D721Med (cell line): ENCODE measurements around the gene PPP1R12C.
"Not testable (repeated sequence)": the region's sequence is repeated elsewhere in the genome, so short reads cannot be mapped to it uniquely, and the experiment has no call there.

ENCODE experiments used
- DNase-seq: peaks from one replicate; pipeline ENCODE4 v3.0.0; 2011; ENCODE audit warnings: low spot score; ENCODE audit not compliant: insufficient read length
- FAIRE-seq: peaks from 2 replicates; lab custom pipeline; 2011; peaks lifted over from hg19 to GRCh38; lab: Jason Lieb, UNC
- TF ChIP-seq, protein P1 (sequence below): IDR thresholded peaks from 2 replicates; pipeline ENCODE4 v1.5.1; 2012; ENCODE audit warnings: mild to moderate bottlenecking, control low read depth; ENCODE audit not compliant: insufficient read depth; ENCODE audit errors: missing control alignments

The PPP1R12C gene

DNA sequence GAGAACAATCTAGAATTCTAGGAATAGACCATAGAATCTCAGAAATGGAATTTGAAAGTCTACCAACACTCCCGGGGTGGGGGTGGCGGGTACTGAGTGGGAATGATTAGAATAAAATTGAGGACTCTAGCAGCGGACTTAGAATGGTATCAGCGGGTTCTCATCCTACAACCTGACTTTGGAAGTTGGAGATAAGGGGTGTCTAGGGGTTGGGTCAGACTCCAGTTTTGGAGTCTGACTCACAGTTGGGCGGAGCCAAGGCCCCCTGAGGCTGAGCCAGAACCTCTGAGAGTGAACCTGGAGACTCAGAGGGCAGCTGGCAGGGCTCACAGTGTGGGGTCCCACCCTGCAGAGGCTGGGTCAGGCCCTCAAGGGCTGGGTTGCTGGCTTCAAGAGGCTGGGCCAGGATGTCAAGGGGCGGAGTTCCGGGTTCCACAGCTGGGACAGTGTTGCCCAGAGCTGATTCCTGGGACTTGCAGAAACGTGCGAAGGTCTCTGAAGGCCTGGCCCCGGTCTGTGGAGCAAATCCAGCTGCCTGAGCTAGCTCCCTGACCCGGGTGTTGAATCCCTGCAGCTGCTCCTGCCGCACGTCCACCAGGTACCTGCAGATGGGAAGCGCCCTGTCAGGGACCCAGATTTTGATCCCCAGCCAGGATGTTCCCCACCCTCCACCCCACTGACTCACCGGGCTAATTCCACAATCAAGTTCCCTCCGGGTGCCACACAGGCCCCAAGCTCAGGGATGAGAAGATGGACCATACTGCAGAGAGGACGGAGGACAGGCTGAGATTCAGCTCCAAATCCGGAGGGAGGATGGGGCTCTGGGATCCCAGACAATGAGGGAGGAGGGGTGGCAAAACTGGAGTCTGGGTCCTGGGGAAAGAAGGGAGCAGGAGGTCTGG, 41.7 kb upstream of the PPP1R12C start:
- TF ChIP-seq, protein P1, sequence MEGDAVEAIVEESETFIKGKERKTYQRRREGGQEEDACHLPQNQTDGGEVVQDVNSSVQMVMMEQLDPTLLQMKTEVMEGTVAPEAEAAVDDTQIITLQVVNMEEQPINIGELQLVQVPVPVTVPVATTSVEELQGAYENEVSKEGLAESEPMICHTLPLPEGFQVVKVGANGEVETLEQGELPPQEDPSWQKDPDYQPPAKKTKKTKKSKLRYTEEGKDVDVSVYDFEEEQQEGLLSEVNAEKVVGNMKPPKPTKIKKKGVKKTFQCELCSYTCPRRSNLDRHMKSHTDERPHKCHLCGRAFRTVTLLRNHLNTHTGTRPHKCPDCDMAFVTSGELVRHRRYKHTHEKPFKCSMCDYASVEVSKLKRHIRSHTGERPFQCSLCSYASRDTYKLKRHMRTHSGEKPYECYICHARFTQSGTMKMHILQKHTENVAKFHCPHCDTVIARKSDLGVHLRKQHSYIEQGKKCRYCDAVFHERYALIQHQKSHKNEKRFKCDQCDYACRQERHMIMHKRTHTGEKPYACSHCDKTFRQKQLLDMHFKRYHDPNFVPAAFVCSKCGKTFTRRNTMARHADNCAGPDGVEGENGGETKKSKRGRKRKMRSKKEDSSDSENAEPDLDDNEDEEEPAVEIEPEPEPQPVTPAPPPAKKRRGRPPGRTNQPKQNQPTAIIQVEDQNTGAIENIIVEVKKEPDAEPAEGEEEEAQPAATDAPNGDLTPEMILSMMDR = no peak
- FAIRE-seq (no peak), DNase-seq (no peak)

DNA sequence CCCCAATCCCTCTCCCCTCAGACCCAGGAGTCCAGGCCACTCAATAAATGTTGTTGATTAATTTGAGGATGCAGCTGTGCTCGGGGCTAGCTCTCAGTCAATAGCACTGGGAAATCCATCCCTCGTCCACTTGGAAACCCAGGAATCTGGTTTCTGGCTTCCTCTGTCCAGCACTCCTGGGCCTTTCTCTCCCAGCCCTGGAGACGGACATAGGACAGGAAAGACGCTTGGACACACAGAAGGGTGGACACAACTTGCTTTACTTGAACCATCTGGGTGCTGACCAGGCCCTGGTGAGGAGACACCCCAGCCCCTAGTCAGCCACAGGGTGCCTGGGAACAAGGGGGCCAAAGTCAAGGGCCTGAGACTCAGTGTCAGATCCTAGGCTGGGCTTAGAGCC, 41.0 kb upstream of the PPP1R12C start:
- TF ChIP-seq, protein P1 = no peak
- FAIRE-seq = no peak

DNA sequence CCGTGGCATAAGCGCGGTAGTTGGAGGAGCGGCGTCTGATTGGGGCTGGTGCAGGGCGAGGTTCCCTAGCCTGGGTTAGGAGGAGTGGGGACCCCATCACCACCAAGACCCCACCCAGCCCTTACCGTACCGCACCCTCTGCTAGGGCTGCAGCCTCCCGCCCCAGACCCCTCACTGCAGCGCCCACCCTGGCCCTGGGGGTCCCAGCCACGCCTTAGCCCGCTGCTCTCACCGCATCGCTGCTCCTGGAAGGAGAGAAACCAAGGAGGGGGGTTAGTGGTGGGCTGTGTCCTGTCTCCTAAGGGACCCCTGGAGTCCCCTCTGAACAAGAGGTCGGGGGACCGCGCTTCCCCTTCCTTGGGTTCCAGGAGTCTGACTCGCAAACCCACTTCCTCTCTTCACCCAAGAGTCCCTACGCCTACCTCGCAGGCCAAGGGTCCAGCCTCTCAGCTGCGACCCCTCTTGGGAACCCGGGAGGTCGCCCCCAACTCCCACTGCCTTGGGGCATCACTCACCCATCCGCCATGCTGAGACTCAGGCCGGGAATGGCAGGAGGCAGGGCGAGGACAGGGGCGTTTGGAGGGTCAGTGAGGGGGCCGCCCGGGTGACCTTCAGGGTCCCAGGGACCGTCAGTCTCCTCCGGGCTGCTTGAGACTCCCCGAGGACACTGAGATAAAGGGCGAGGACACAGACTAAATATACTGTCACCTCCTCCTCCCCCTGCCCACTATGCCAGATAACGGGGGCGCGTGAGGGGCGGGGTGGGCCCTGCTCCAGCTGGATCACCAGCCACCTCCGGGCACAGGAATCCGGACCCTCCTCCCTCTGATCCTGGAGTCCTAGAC, 39.8 kb upstream of the PPP1R12C start, which contains the start of gene TNNI3:
Gene TNNI3, minus strand, starts transcription at position 669 of the 845 bp plus-strand sequence. Its CDS starts 143 bp downstream, at position 526.
- FAIRE-seq (no peak), DNase-seq (no peak)
- TF ChIP-seq, protein P1 = no peak

More for the DNA sequence above, 41.0 kb upstream of the PPP1R12C start:
- DNase-seq = no peak

DNA sequence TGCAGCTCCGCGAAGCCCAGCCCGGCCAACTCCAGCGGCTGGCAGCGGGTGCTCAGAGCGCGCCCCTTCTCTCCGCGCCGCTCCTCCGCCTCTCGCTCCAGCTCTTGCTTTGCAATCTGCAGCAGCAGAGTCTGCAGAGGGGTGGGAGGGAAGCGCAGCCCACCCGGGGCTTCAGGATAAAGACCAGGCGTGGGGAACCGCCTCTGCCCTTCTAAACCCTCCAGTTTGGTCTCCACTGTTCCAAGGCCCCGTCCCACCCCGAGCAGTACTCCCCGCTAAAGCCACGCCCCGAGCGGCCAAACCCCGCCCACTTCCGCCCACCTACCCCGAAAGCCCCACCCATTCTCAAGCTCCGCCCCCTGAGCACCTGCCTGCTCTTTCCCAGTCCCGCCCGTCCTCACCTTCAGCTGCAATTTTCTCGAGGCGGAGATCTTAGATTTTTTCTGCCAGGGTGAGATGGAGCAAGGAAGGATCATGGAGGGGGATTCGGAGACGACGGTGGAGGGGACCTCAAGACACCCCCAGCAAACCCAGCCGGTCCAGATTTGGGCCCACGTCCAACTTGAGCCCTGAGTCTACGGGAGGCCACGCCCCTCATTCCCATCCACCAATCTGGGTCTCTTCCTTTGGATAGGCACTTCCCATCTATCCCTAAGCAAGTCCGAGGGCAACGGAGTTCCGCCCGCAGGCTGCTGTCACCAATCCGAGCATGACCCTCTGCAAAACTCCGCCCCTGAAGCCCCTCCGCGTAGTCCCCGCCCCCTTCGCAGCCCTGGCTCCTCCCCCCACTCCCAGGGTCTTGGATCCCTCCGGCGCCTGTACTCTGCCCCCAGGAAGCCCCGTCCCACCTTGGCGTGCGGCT, 39.0 kb upstream of the PPP1R12C start:
- no peak for FAIRE-seq
- no peak for DNase-seq

DNA sequence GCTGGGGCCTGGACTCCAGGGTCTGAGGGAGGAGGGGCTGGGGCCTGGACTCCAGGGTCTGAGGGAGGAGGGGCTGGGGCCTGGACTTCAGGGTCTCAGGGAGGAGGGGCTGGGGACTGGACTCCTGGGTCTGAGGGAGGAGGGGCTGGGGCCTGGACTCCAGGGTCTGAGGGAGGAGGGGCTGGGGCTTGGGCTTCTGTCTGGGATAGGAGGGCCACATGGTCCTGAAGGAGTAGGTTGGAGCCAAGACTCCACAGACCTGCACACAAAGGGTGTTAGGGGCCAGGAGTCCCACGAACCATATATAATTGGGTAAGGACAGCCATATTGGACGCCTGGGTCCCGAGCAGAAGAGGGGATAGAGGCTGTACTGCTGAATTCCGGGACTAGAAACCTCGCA, 38.3 kb upstream of the PPP1R12C start:
- not testable (repeated sequence) for DNase-seq, FAIRE-seq

More for the DNA sequence above, 39.0 kb upstream of the PPP1R12C start:
- TF ChIP-seq, protein P1 = no peak

DNA sequence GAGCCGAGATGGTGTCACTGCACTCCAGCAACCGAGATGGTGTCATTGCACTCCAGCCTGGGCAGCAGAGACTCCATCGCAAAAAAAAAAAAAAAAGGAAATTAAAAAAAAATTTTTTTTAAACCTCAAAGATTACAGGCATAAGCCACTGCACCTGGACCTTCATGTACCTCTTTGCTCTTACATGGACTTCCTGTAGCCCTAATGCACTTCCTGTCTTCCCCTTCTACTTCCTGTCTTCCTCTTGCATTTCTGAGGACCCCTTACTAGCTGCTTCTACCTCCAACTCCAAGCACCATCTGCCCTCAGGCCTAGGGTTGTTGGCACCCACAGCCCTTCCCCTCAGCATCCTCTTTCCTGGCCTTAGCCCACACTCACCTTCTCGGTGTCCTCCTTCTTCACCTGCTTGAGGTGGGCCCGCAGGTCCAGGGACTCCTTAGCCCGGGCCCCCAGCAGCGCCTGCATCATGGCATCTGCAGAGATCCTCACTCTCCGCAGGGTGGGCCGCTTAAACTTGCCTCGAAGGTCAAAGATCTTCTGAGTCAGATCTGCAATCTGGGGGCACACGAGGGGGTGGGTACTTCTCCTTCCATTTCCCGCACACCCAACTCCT, 36.3 kb upstream of the PPP1R12C start:
- DNase-seq (no peak), FAIRE-seq (no peak)
- TF ChIP-seq, protein P1 = no peak

DNA sequence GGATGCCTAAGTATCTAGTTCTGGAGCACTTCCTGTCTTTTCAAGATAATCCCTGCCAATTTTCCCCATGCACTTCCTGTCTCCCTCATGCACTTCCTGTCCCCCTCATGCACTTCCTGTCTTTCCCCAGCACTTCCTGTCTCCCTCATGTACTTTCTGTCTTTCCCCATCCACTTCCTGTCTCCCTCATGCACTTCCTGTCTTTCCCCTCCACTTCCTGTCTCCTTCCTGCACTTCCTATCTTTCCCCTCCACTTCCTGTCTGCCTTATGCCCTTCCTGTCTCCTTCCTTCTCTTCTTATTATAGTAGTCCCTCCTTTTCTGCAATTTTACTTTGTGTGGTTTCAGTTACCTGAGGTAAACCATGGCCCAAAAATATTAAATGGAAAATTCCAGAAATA, 34.6 kb upstream of the PPP1R12C start:
- TF ChIP-seq, protein P1 = no peak
- FAIRE-seq (no peak), DNase-seq (no peak)
